Testis (tissue), 2 donors: ENCODE data around the gene TIMM10.

Experiments used
- CTCF ChIP-seq, 3 experiments: fragments of 450-650 bp in 2 of 3; fragments of 200-600 bp in 1 of 3; sonication (generic) in 1 of 3; IDR thresholded peaks; one replicate each; pipeline ENCODE4 v1.5.1; 2016 to 2019; ENCODE audit warnings: antibody characterized with exemption in 3 of 3, mild to moderate bottlenecking in 2 of 3, moderate library complexity in 1 of 3
- POLR2A ChIP-seq: fragments of 450-650 bp; IDR thresholded peaks from one replicate; pipeline ENCODE4 v1.6.1; 2017; ENCODE audit warnings: antibody characterized with exemption, mild to moderate bottlenecking, moderate library complexity

- TF ChIP-seq CTCF (IDR thresholded peaks at IDR 0.05) = peak in 2 of 3 experiments; percentile 71 to 86
- no peak for TF ChIP-seq POLR2A
These were observed 36.7 kb downstream of the TIMM10 start for GRCh38 chr11:57493507-57494503.
